OCI-M2 (cell line): Measurements from ENCODE around the gene PTPRG.

Experiments used
- DNase-seq: peaks from one replicate; lab custom pipeline; 2025; ENCODE audit not compliant: unreplicated experiment; lab: John Stamatoyannopoulos, UW

The PTPRG gene

GRCh38 chr3:62088472-62089104 lies 527.2 kb downstream of the PTPRG start:
- no peak for DNase-seq

GRCh38 chr3:62090066-62090465 lies 528.7 kb downstream of the PTPRG start:
- DNase-seq, result no peak

GRCh38 chr3:62090519-62090918 lies 529.1 kb downstream of the PTPRG start:
- DNase-seq, result no peak

- no peak for DNase-seq
These were observed 531.7 kb downstream of the PTPRG start for GRCh38 chr3:62093025-62093424.

- no peak for DNase-seq
These were observed 533.1 kb downstream of the PTPRG start for GRCh38 chr3:62094461-62094860.

GRCh38 chr3:62095080-62095479 lies 533.7 kb downstream of the PTPRG start:
- no peak for DNase-seq

GRCh38 chr3:62095756-62096155 lies 534.4 kb downstream of the PTPRG start:
- no peak for DNase-seq

- DNase-seq, result no peak
These were observed 535.1 kb downstream of the PTPRG start for GRCh38 chr3:62096521-62096920.

- DNase-seq, result no peak
These were observed 535.8 kb downstream of the PTPRG start for GRCh38 chr3:62097121-62097520.

- DNase-seq, result no peak
These were observed 537.4 kb downstream of the PTPRG start for GRCh38 chr3:62098646-62099365.

GRCh38 chr3:62100282-62100989 lies 539.1 kb downstream of the PTPRG start:
- DNase-seq, result no peak

GRCh38 chr3:62101488-62101887 lies 540.1 kb downstream of the PTPRG start:
- DNase-seq, result no peak

- DNase-seq, result no peak
These were observed 542.2 kb downstream of the PTPRG start for GRCh38 chr3:62103531-62103930.

- no peak for DNase-seq
These were observed 548.2 kb downstream of the PTPRG start for GRCh38 chr3:62109534-62109933.

- DNase-seq, result no peak
These were observed 549.3 kb downstream of the PTPRG start for GRCh38 chr3:62110443-62111225.

GRCh38 chr3:62113092-62113491 lies 551.7 kb downstream of the PTPRG start:
- DNase-seq, result no peak

GRCh38 chr3:62114763-62115162 lies 553.4 kb downstream of the PTPRG start:
- DNase-seq, result no peak

GRCh38 chr3:62117903-62118548 lies 556.7 kb downstream of the PTPRG start:
- no peak for DNase-seq

GRCh38 chr3:62119139-62119538 lies 557.8 kb downstream of the PTPRG start:
- DNase-seq, result no peak

GRCh38 chr3:62122819-62123218 lies 561.4 kb downstream of the PTPRG start:
- DNase-seq, result no peak

GRCh38 chr3:62125380-62125779 lies 564.0 kb downstream of the PTPRG start:
- no peak for DNase-seq
